Fibroblast of villous mesenchyme (primary cell): Measurements from ENCODE around the gene PAN3. TPM values are rescaled to one million over a fixed set of nuclear protein-coding genes. Genes with fewer than 3 reads are reported as not detected.
A peak's percentile ranks its signal among the peaks of the same experiment; 100 is the strongest.
"Not testable (repeated sequence)": the region's sequence is repeated elsewhere in the genome, so short reads cannot be mapped to it uniquely, and the experiment has no call there.

Experiments used
- DNase-seq: peaks from one replicate; pipeline ENCODE4 v3.0.0-alpha.2; 2010; ENCODE audit warnings: low read depth
- H3K4me3 ChIP-seq: 2 replicates; pipeline ENCODE4 v1.5.1; 2011; ENCODE audit warnings: low read depth, mild to moderate bottlenecking, low read length
- CTCF ChIP-seq: IDR thresholded peaks from 2 replicates; pipeline ENCODE4 v1.5.1; 2012; ENCODE audit warnings: low read depth, mild to moderate bottlenecking, low read length; ENCODE audit not compliant: insufficient read depth
- total RNA-seq: library from RNA; depleted of rRNA; stranded (reverse); fragments of >200 nt; gene quantifications from 2 replicates; pipeline ENCODE4 v1.2.3, GENCODE V29; 2012

PAN3 gene
- total RNA-seq, 1 donor = 19.9 TPM

- no peak overlapping the region for H3K4me3 ChIP-seq
- no peak for DNase-seq
- no peak for TF ChIP-seq CTCF
These were observed 38.8 kb upstream of the PAN3 start for GRCh38 chr13:28099396-28100149.

DNA sequence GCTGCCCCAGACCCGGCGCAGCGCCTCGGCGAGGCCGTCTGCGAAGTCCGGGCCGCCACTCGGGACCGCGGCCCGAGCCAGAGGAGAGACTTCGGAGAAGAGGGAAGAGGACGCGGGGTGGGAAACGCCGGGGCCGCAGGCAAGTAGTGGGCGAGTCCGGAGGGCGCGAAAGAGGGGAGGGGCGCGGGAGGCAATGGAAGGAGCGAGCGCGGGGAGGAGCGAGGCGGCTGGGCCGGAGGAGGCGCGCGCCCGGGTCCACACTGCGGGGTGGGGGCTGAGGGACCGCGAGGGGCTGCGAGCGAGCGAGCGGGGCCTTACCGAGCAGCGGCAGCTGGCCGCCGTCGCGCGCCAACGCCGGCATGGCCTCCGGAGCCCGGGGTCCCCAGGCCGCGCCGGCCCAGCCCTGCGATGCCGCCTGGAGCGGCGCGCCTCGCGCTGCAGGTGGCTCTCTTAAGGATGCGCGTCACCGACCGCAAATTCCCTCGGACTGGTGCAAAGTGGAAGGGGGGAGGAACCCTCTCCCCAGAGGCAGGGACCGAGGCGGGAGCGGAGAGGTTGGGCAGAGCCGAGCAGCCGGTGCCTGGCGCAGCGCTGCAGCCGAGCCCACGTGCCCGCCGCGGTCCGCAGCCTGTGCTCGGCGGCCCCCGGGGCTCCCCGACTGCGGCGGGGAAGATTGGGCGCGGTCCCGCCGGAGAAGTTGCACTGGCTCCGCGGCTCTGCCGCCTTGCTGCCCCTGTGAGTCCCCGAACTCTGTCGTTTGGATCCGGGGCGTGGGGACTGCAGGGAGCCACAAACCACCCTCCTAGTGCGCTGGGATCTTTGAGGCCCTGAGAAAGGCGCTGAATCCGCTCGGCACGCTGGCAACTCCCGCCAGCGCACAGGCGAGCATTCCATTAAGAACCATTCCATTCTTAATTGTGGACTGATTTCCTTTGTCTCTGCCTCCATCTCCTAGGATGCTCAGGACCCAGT is 37.9 kb upstream of the PAN3 start, which contains the start of gene FLT3:
TSS of gene FLT3 (minus strand) at position 427 of the 972 bp plus-strand sequence. CDS start at position 361, 66 bp downstream.
- DNase-seq = peak; percentile 28
- peak within 1 kb of the TSS; percentile 33 for H3K4me3 ChIP-seq
- TF ChIP-seq CTCF = no peak

- not testable (repeated sequence) for H3K4me3 ChIP-seq, DNase-seq
These were observed 36.5 kb upstream of the PAN3 start for GRCh38 chr13:28101886-28102285.

DNA sequence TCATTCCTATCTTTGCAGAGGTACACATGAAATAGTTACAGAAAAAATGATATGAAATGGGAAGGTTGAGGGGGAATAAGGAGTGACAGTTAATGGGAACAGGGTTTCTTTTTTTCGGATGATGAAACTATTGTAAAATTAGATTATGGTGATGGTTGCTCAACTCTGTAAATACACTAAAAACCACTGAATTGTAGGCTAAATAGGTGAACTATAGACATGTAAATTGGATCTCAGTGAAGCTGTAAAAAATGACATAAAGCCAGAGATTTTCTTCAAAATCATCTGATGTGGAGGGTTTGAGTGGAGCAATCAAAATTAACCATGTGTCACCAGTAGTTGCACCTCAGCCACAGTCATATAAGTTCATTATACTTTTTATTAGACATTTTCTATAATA is 31.4 kb upstream of the PAN3 start:
- no peak for DNase-seq
- H3K4me3 ChIP-seq = no peak overlapping the region
- TF ChIP-seq CTCF = no peak

DNA sequence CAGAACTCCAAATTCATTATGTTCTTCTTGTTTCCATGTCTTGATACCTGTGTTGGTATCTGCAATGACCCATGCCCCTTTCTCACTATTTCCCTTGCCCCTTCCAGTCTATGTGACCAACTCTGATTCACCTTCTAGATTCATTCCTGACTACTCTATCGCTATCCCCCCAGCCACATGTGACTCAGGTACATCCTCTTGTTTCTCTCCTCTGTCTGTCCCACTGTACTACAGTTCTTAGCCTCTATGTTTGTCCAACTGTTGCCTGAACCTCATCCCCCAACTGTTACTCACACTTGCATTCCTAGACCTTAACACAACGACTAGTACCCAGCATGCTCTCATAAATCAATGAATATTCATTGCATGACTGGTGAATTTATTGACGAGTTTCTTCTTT is 27.9 kb upstream of the PAN3 start:
- no peak overlapping the region for H3K4me3 ChIP-seq
- no peak for TF ChIP-seq CTCF
- DNase-seq = no peak

GRCh38 chr13:28116736-28117135 is 21.6 kb upstream of the PAN3 start:
- TF ChIP-seq CTCF = no peak
- no peak for DNase-seq

More at GRCh38 chr13:28116736-28117135, 21.6 kb upstream of the PAN3 start:
- no peak overlapping the region for H3K4me3 ChIP-seq
